Lower lobe of right lung (tissue), 2 donors: ENCODE data around the gene TTLL11. TPM values are rescaled to one million over a fixed set of nuclear protein-coding genes. Genes with fewer than 3 reads are reported as not detected.
A peak's percentile ranks its signal among the peaks of the same experiment; 100 is the strongest.

Experiments used
- ATAC-seq, 2 donors: fragments of 200-7000 bp; cut with Tn5 transposase; one replicate each; pipeline ENCODE4 v1.9.1; 2020 to 2022; ENCODE audit warnings: mild to moderate bottlenecking in 2 of 2, moderate library complexity in 2 of 2
- DNase-seq: peaks from one replicate; pipeline ENCODE4 v3.0.0-alpha.2; 2020
- H3K27ac ChIP-seq: fragments of 200-600 bp; one replicate; pipeline ENCODE4 v1.8.0; 2022
- H3K27me3 ChIP-seq: fragments of 200-600 bp; one replicate; pipeline ENCODE4 v1.8.0; 2022; ENCODE audit warnings: low read depth
- H3K36me3 ChIP-seq: fragments of 200-600 bp; one replicate; pipeline ENCODE4 v1.8.0; 2022; ENCODE audit warnings: mild to moderate bottlenecking
- H3K4me1 ChIP-seq: fragments of 200-600 bp; one replicate; pipeline ENCODE4 v1.8.0; 2022
- H3K4me3 ChIP-seq: fragments of 200-600 bp; one replicate; pipeline ENCODE4 v1.8.0; 2022; ENCODE audit warnings: mild to moderate bottlenecking
- H3K9me3 ChIP-seq: fragments of 200-600 bp; one replicate; pipeline ENCODE4 v1.8.0; 2022
- intact Hi-C: fragments of 100-400 bp; cut with DNase I; formaldehyde crosslinking; loops from one replicate; pipeline ENCODE4 v1.11.0; 2022
- total RNA-seq: library from RNA; stranded (reverse); fragmentation: NEBNext Ultra II Directional; extraction: Animal tissue kit (Norgen Biotek cat#: 25700); gene quantifications from one replicate; pipeline ENCODE4 v1.2.1, GENCODE V29; 2021
- TF ChIP-seq, protein P1 (sequence below): fragments of 200-600 bp; IDR thresholded peaks from one replicate; pipeline ENCODE4 v1.8.0; 2022; ENCODE audit warnings: antibody characterized with exemption, mild to moderate bottlenecking
- donor health status: DM: no; HTN: yes; CAD: no; lungs with severe emphysema.

TTLL11 gene
- total RNA-seq, 1 donor from 2014 or later, result 11.7 TPM

DNA sequence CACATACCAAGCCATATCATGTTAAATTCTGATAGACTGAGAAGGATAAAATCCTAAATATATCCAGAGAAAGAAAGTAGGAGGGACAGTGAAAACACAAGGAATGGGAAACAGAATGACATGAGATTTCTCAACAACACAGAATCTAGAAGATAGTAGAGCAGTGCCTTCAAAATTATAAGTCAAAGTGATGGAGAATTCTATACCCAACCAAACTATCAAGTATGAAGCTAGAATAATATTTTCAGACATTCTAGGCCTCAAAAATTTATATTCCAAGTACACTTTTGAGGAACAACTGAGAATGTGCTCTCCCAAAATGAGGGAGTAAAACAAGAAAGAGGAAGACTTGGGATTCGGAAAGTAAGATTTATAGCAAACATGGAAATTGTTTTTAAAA, 10.9 kb upstream of the TTLL11 start:
- ATAC-seq, result no peak

DNA sequence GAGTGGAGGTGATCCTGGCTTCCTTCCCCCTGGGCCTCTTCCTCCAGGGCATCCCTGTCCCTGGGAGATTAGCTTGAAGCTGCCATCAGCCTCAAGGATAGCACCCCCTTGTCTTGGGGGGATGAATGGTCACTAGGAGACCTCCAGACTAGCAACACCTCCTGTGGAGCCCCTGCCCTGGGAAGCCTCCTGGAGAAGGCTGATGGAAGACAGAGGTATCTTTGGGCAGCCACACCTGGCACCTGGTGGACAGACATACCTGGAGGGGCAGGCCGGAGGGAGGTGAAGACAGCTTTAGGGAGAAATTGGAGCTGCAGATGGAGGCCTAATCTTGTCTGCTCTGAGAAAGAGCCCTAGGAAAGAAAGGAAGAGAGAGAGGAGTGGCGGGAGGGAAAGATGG, 9.0 kb upstream of the TTLL11 start:
- ATAC-seq (no peak), DNase-seq (no peak)
- H3K9me3 ChIP-seq, result peaks cover 6% of the 10 kb centered on the region
- H3K36me3 ChIP-seq, result no peaks in the 10 kb centered on the region
- TF ChIP-seq, protein P1, sequence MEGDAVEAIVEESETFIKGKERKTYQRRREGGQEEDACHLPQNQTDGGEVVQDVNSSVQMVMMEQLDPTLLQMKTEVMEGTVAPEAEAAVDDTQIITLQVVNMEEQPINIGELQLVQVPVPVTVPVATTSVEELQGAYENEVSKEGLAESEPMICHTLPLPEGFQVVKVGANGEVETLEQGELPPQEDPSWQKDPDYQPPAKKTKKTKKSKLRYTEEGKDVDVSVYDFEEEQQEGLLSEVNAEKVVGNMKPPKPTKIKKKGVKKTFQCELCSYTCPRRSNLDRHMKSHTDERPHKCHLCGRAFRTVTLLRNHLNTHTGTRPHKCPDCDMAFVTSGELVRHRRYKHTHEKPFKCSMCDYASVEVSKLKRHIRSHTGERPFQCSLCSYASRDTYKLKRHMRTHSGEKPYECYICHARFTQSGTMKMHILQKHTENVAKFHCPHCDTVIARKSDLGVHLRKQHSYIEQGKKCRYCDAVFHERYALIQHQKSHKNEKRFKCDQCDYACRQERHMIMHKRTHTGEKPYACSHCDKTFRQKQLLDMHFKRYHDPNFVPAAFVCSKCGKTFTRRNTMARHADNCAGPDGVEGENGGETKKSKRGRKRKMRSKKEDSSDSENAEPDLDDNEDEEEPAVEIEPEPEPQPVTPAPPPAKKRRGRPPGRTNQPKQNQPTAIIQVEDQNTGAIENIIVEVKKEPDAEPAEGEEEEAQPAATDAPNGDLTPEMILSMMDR, result no peak
- intact Hi-C loops, result no loop called here
- no peaks in the 10 kb centered on the region for H3K27me3 ChIP-seq
- H3K4me1 ChIP-seq, result no peaks in the 10 kb centered on the region
- no peak overlapping the region for H3K4me3 ChIP-seq
- no peak overlapping the region for H3K27ac ChIP-seq

More for the DNA sequence above, 10.9 kb upstream of the TTLL11 start:
- H3K9me3 ChIP-seq, result peaks cover 6% of the 10 kb centered on the region
- no peak overlapping the region for H3K4me3 ChIP-seq
- H3K4me1 ChIP-seq, result no peaks in the 10 kb centered on the region
- TF ChIP-seq, protein P1, result no peak
- no peaks in the 10 kb centered on the region for H3K36me3 ChIP-seq
- DNase-seq, result no peak
- intact Hi-C loops, result no loop called here
- H3K27me3 ChIP-seq, result no peaks in the 10 kb centered on the region
- H3K27ac ChIP-seq, result no peak overlapping the region

DNA sequence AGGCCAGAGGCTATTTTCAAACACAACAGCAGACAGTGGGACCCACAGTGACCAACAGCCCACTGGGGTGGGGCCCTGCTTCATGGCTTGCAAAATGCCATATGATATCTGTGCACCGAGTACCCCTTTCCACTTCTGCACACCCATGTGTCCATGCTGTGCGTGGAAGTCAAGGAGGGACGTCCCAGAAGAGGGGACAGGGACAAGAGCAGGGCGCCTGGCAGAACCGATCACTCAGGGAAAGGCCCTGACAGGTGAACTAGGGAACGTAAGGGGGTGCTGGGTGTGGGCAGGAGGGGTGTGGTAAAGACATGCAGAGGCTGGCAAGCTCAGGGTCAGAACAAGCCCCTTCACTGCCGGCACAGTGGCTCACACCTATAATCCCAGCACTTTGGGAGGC, 7.6 kb upstream of the TTLL11 start:
- intact Hi-C loops, result no loop called here
- Histone ChIP-seq H3K4me1 (no peaks in the 10 kb centered on the region), H3K27me3 (no peaks in the 10 kb centered on the region), H3K36me3 (no peaks in the 10 kb centered on the region), H3K27ac (no peak overlapping the region), H3K9me3 (peaks cover 6% of the 10 kb centered on the region), H3K4me3 (no peak overlapping the region)
- ATAC-seq, result no peak
- DNase-seq, result no peak
- TF ChIP-seq, protein P1, result no peak

DNA sequence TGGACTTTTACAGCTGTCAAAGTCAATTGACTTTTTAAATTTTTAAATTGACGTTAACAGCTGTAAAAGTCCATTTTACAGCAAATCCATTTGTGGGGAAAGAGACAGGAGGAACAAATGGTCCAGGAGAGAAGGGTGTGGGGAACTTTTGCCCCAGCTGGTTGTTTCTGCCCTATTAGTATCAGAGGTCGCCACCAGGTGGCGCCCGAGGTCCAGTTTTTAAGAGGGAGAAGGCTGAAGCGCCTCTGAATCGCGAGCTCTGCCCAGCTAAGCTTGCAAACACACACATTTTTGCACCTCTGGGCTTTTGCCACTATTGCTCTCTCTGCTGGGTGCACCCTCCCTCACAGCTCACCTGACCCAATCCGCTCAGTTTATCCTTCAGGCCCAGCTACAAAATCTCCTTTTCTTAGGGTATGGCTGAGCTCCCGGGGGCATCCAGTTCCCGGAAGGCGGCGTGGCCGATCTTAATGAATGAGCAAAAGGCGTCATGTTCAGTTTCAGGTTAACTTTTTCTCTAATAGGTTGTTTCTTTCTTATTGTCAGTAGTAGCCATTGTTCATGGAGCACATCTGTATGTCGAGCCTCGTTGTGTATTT, 6.3 kb upstream of the TTLL11 start:
- Histone ChIP-seq H3K9me3 (peaks cover 6% of the 10 kb centered on the region), H3K36me3 (no peaks in the 10 kb centered on the region), H3K4me3 (peak overlapping the region; percentile 9), H3K27me3 (no peaks in the 10 kb centered on the region), H3K27ac (no peak overlapping the region), H3K4me1 (peaks cover 6% of the 10 kb centered on the region)
- ATAC-seq (peak; percentile 88 to 89), DNase-seq (peak; percentile 90)
- intact Hi-C loops, result no loop called here
- TF ChIP-seq, protein P1, result peak; percentile 80

DNA sequence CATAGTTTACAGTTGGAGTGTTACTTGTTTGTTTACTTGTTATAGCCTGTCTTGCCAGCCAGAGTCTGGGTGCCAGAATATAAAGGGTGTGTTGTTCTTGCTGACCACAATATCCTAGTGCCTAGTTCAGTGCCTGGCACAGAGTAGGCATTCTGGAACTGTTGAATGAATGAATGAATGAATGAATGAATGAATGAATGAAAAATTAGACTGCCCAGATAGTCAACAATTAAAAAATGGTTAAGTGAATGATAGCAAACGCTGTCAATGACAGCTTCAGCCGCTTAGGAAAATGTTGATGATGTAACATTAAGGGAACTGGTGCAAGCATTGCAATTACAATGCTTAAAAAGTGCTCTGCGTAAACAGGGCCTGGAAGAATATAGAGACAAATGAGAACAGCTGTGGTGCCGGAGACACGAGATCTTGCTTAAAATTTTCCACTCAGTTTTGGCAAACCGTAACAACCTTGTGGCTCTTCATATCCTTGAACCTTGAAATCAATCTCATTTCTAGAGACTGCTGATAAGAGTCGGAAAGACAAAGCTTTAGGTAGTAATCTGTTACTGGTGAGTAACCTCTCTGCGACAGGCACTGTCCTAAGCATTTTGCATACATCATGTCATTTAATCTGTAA, 4.7 kb upstream of the TTLL11 start:
- Histone ChIP-seq H3K4me1 (peaks cover 14% of the 10 kb centered on the region), H3K27ac (peak overlapping the region; percentile 11), H3K4me3 (no peak overlapping the region), H3K27me3 (no peaks in the 10 kb centered on the region), H3K9me3 (no peaks in the 10 kb centered on the region), H3K36me3 (no peaks in the 10 kb centered on the region)
- DNase-seq (no peak), ATAC-seq (no peak)
- TF ChIP-seq, protein P1, result no peak
- intact Hi-C loops, result no loop called here
